T-cell (primary cell): ENCODE results near the gene ZWILCH. TPM values are rescaled to one million over a fixed set of nuclear protein-coding genes. Genes with fewer than 3 reads are reported as not detected.

ENCODE experiments used
- ATAC-seq, 4 experiments: fragments of 200-7000 bp in 3 of 4; fragments of 150-1000 bp in 1 of 4; cut with Tn5 transposase; replicated peaks in 1 of 4; 1 replicate in 3 of 4; 2 replicates in 1 of 4; pipeline ENCODE4 v1.10.0; 2021; ENCODE audit warnings: moderate library complexity in 3 of 4, mild to moderate bottlenecking in 2 of 4, moderate number of reproducible peaks in 1 of 4
- CTCF ChIA-PET, 2 donors: fragments of 300-600 bp; sonication (Branson Sonifier 250); formaldehyde crosslinking; loops; one replicate each; lab custom pipeline; 2022; ENCODE audit warnings: antibody characterized with exemption in 2 of 2; lab: Charles Lee
- POLR2A ChIA-PET, 2 donors: fragments of 300-600 bp; sonication (Branson Sonifier 250); formaldehyde crosslinking; loops; one replicate each; lab custom pipeline; 2022; ENCODE audit warnings: antibody characterized with exemption in 2 of 2; lab: Charles Lee
- DNase-seq, 35 experiments: peaks; one replicate each; pipeline versions ENCODE4 v3.0.0 to v3.0.0-alpha.2; 2013 to 2023
- H3K27ac ChIP-seq: one replicate; pipeline ENCODE4 v1.5.1; 2013; ENCODE audit warnings: low read length
- H3K27me3 ChIP-seq, 2 experiments: replicated peaks in 1 of 2; 1 replicate in 1 of 2; 2 replicates in 1 of 2; pipeline versions ENCODE4 v1.6.1 to v1.7.0; 2013; ENCODE audit warnings: low read length in 1 of 2, mixed read lengths in 1 of 2; ENCODE audit not compliant: control insufficient read depth in 2 of 2, insufficient read depth in 2 of 2; ENCODE audit errors: extremely low read depth in 1 of 2
- H3K36me3 ChIP-seq, 2 donors: 1 replicate in 1 of 2; 2 replicates in 1 of 2; pipeline versions ENCODE4 v1.6.1 to v1.7.0; 2013; ENCODE audit warnings: low read length in 1 of 2; ENCODE audit not compliant: control insufficient read depth in 2 of 2, insufficient read depth in 1 of 2; ENCODE audit errors: extremely low read depth in 1 of 2
- H3K4me1 ChIP-seq, 2 experiments: 1 replicate in 1 of 2; 2 replicates in 1 of 2; pipeline versions ENCODE4 v1.6.1 to v1.7.0; 2013; ENCODE audit warnings: low read length in 2 of 2, mixed read lengths in 1 of 2; ENCODE audit not compliant: insufficient read depth in 2 of 2, control insufficient read depth in 1 of 2; ENCODE audit errors: extremely low read depth in 1 of 2
- H3K4me3 ChIP-seq, 2 donors: 1 replicate in 1 of 2; 2 replicates in 1 of 2; pipeline versions ENCODE4 v1.5.1 to v1.7.0; 2013; ENCODE audit warnings: mild to moderate bottlenecking in 2 of 2, low read length in 1 of 2, moderate library complexity in 1 of 2; ENCODE audit not compliant: control insufficient read depth in 1 of 2; ENCODE audit errors: extremely low read depth in 1 of 2
- H3K9me3 ChIP-seq: 2 replicates; pipeline ENCODE4 v1.7.0; 2013
- H3K27ac Mint-ChIP-seq, 2 donors: one replicate each; pipeline ENCODE4 v1.8.0; 2020 to 2021; ENCODE audit warnings: mild to moderate bottlenecking in 2 of 2, mixed read lengths in 2 of 2
- H3K27me3 Mint-ChIP-seq, 2 donors: one replicate each; pipeline ENCODE4 v1.8.0; 2021 to 2022; ENCODE audit warnings: mixed read lengths in 2 of 2
- H3K36me3 Mint-ChIP-seq: one replicate; pipeline ENCODE4 v1.8.0; 2021; ENCODE audit warnings: mixed read lengths
- H3K4me1 Mint-ChIP-seq, 3 donors: one replicate each; pipeline ENCODE4 v1.8.0; 2020 to 2022; ENCODE audit warnings: mixed read lengths in 3 of 3, mild to moderate bottlenecking in 1 of 3
- H3K4me3 Mint-ChIP-seq, 3 donors: one replicate each; pipeline ENCODE4 v1.8.0; 2020 to 2022; ENCODE audit warnings: mild to moderate bottlenecking in 3 of 3, mixed read lengths in 3 of 3, moderate library complexity in 3 of 3
- H3K9me3 Mint-ChIP-seq, 3 donors: one replicate each; pipeline ENCODE4 v1.8.0; 2020 to 2022; ENCODE audit warnings: mixed read lengths in 3 of 3
- WGBS: methylation state at CpG from one replicate; pipeline ENCODE4 v1.1.5; 2013; ENCODE audit warnings: missing lambda C conversion rate; ENCODE audit not compliant: insufficient coverage; 5-methylcytosine and 5-hydroxymethylcytosine counted together
- total RNA-seq, 35 experiments: library from RNA in 6 of 35; stranded (reverse) in 6 of 35; fragments of 120-200 nt in 1 of 35; gene quantifications; one replicate each; pipeline versions ENCODE4 v1.2.1 to v1.2.4 and lab custom pipeline; 2013 to 2026

The ZWILCH gene
- total RNA-seq, 5 donors from 2014 or later (not counting 1 experiment from before 2014, with no cell fraction given) = 4.9 to 9.2 (median 6.2) TPM

- Histone ChIP-seq H3K4me1 (no peaks in the 10 kb centered on the region), H3K36me3 (no peaks in the 10 kb centered on the region), H3K9me3 (no peaks in the 10 kb centered on the region), H3K27ac (no peak overlapping the region), H3K27me3 (peaks cover 0 to 28% of the 10 kb centered on the region in 2 experiments), H3K4me3 (no peak overlapping the region)
- ATAC-seq (no peak), DNase-seq (no peak)
- 88% methylated on average over 6 of the region's 12 CpGs for WGBS
- Mint-ChIP-seq H3K9me3 (no peaks in the 10 kb centered on the region), H3K4me1 (peaks cover 0 to 4% (median 0%) of the 10 kb centered on the region in 3 donors), H3K36me3 (no peaks in the 10 kb centered on the region), H3K27me3 (peaks cover 8 to 23% of the 10 kb centered on the region in 2 donors), H3K4me3 (no peak overlapping the region), H3K27ac (no peak overlapping the region)
- POLR2A ChIA-PET = no interaction called here
- CTCF ChIA-PET = no interaction called here
These were observed 87.5 kb downstream of the ZWILCH start for GRCh38 chr15:66592505-66593218.

DNA sequence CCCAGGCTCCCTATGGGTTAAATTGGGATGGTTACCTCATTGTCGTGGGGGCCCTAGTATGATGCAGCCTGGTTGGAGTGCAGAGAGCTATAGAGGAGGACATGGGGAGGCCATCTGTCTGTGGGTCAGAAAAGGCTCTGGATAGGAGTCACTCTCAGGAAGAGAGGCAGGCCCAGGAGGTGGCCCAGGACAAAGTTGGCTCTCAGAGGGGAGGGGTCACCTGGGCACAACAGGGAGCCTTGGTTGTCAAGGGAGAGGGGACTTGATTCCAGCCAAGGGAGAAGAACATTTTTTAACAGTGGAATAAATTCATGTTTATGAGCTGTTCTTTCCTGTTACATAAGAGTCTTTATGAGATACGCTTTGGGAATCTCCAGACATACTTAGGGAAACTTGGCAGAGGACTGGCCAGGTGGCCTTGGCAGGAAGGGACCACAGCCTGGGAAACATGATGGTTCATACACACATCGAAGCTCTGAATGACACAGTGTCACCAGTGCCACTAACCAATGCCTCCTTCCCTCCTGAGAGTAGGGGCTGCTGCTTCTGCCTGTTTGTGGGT, 88.2 kb downstream of the ZWILCH start:
- Mint-ChIP-seq H3K27ac (no peak overlapping the region), H3K4me3 (no peak overlapping the region), H3K9me3 (no peaks in the 10 kb centered on the region), H3K4me1 (peaks cover 3 to 4% (median 4%) of the 10 kb centered on the region in 3 donors), H3K36me3 (no peaks in the 10 kb centered on the region), H3K27me3 (peaks cover 2 to 17% of the 10 kb centered on the region in 2 donors)
- Histone ChIP-seq H3K4me3 (no peak overlapping the region), H3K4me1 (peaks cover 2 to 3% of the 10 kb centered on the region in 2 experiments), H3K36me3 (no peaks in the 10 kb centered on the region), H3K27me3 (peaks cover 0 to 27% of the 10 kb centered on the region in 2 experiments), H3K9me3 (no peaks in the 10 kb centered on the region), H3K27ac (no peak overlapping the region)
- DNase-seq (no peak), ATAC-seq (no peak)
- CTCF ChIA-PET = no interaction called here
- POLR2A ChIA-PET = interaction anchor here in 1 of 2 donors (0.6 kb wide), 1 partner anchor 731 kb away, joined by 3 read pairs; no protein-coding TSS in a partner anchor
- 58% methylated on average over 1 of the region's 3 CpGs for WGBS

GRCh38 chr15:66594344-66594743, 89.2 kb downstream of the ZWILCH start:
- CTCF ChIA-PET = no interaction called here
- Mint-ChIP-seq H3K27ac (no peak overlapping the region), H3K36me3 (no peaks in the 10 kb centered on the region), H3K4me1 (peaks cover 7 to 8% (median 7%) of the 10 kb centered on the region in 3 donors), H3K4me3 (no peak overlapping the region), H3K27me3 (peaks cover 0 to 16% of the 10 kb centered on the region in 2 donors), H3K9me3 (no peaks in the 10 kb centered on the region)
- Histone ChIP-seq H3K36me3 (no peaks in the 10 kb centered on the region), H3K27ac (no peak overlapping the region), H3K27me3 (peaks cover 0 to 19% of the 10 kb centered on the region in 2 experiments), H3K9me3 (no peaks in the 10 kb centered on the region), H3K4me1 (peaks cover 3 to 6% of the 10 kb centered on the region in 2 experiments), H3K4me3 (no peak overlapping the region)
- 87% methylated on average over 8 of the region's 10 CpGs for WGBS
- ATAC-seq = no peak
- POLR2A ChIA-PET = no interaction called here
- DNase-seq = no peak

DNA sequence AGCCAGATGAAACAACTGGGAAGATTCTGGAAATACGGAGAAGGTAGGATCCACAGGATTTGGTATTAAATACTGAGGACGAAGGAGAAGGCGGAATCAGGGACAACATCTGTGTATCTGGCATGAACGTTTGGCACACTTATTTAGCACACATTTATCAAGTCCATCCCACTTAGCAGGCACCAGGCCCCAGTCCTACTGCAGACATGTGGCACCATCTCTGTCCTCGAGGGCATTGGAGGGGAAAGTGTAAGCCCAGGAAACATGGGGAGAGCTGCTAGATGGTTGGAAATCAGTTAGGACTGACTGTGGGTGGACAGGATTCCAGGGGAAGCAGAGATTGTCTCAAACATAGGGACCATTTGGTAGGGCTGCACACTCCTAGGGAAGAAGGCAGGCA, 89.7 kb downstream of the ZWILCH start:
- Mint-ChIP-seq H3K4me1 (peaks cover 7 to 8% (median 7%) of the 10 kb centered on the region in 3 donors), H3K4me3 (no peak overlapping the region), H3K27ac (no peak overlapping the region), H3K36me3 (no peaks in the 10 kb centered on the region), H3K9me3 (no peaks in the 10 kb centered on the region), H3K27me3 (peaks cover 0 to 16% of the 10 kb centered on the region in 2 donors)
- CTCF ChIA-PET = no interaction called here
- POLR2A ChIA-PET = no interaction called here
- Histone ChIP-seq H3K27me3 (peaks cover 0 to 17% of the 10 kb centered on the region in 2 experiments), H3K36me3 (no peaks in the 10 kb centered on the region), H3K4me1 (peaks cover 3 to 6% of the 10 kb centered on the region in 2 experiments), H3K4me3 (no peak overlapping the region), H3K27ac (no peak overlapping the region), H3K9me3 (no peaks in the 10 kb centered on the region)
- no peak for ATAC-seq
- DNase-seq = no peak
- WGBS = 80% methylated on average over 1 of the region's 5 CpGs

GRCh38 chr15:66595332-66595731, 90.2 kb downstream of the ZWILCH start:
- peaks cover 7 to 8% (median 7%) of the 10 kb centered on the region in 3 donors for H3K4me1 Mint-ChIP-seq
- no peaks in the 10 kb centered on the region for H3K9me3 ChIP-seq
- peaks cover 0 to 18% of the 10 kb centered on the region in 2 donors for H3K27me3 Mint-ChIP-seq
- H3K36me3 ChIP-seq = no peaks in the 10 kb centered on the region
- H3K27ac ChIP-seq = no peak overlapping the region
- H3K36me3 Mint-ChIP-seq = no peaks in the 10 kb centered on the region
- ATAC-seq (no peak), DNase-seq (no peak)
- peaks cover 0 to 20% of the 10 kb centered on the region in 2 experiments for H3K27me3 ChIP-seq
- H3K27ac Mint-ChIP-seq = no peak overlapping the region
- ChIA-PET CTCF (no interaction called here), POLR2A (no interaction called here)
- no peaks in the 10 kb centered on the region for H3K9me3 Mint-ChIP-seq
- H3K4me1 ChIP-seq = peaks cover 3 to 6% of the 10 kb centered on the region in 2 experiments
- H3K4me3 Mint-ChIP-seq = no peak overlapping the region
- H3K4me3 ChIP-seq = no peak overlapping the region

GRCh38 chr15:66595931-66596545, 90.9 kb downstream of the ZWILCH start:
- CTCF ChIA-PET = no interaction called here
- no peak overlapping the region for H3K4me3 ChIP-seq
- ATAC-seq (no peak), DNase-seq (no peak)
- 85% methylated on average over 3 of the region's 8 CpGs for WGBS
- no peaks in the 10 kb centered on the region for H3K9me3 Mint-ChIP-seq
- H3K27ac Mint-ChIP-seq = no peak overlapping the region
- no peaks in the 10 kb centered on the region for H3K9me3 ChIP-seq
- H3K36me3 Mint-ChIP-seq = no peaks in the 10 kb centered on the region
- H3K4me1 ChIP-seq = peaks cover 3 to 6% of the 10 kb centered on the region in 2 experiments
- H3K4me1 Mint-ChIP-seq = peaks cover 7 to 8% (median 7%) of the 10 kb centered on the region in 3 donors
- peaks cover 0 to 19% of the 10 kb centered on the region in 2 donors for H3K27me3 Mint-ChIP-seq
- H3K4me3 Mint-ChIP-seq = no peak overlapping the region
- peaks cover 0 to 24% of the 10 kb centered on the region in 2 experiments for H3K27me3 ChIP-seq
- H3K36me3 ChIP-seq = no peaks in the 10 kb centered on the region
- H3K27ac ChIP-seq = no peak overlapping the region
- POLR2A ChIA-PET = no interaction called here
